SH-SY5Y (cell line): ENCODE data around the gene TAF10.

Source experiments
- GATA2 ChIP-seq: IDR thresholded peaks from 2 replicates; pipeline ENCODE4 v1.6.1; 2011; ENCODE audit warnings: mild to moderate bottlenecking, low read depth, low read length
- GATA3 ChIP-seq: IDR thresholded peaks from 2 replicates; pipeline ENCODE4 v1.6.1; 2011; ENCODE audit warnings: low read depth, mild to moderate bottlenecking, low read length, moderate library complexity

DNA sequence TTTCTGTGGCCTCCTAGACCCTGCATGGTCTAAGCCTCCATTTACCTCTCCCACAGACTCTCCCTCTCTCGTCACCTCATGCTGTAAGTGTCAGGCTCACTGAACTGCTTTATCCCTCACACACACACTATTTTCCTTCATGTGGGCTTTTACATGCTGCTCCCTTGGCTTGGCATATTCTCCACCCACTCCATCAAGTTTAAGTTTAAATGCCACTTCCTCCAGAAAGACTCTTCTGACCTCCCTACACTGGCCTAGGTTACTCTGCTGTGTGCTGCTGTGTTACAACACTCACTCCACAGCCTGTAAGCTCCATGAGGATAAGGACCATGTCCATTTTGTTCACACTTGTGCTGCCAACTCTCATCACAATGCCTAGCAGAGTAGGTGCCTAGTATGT lies 41.1 kb upstream of the TAF10 start:
- TF ChIP-seq GATA2 (no peak), GATA3 (no peak)
